Neural crest cell (in vitro differentiated cells): ENCODE results near the gene ARHGAP21. TPM values are rescaled to one million over a fixed set of nuclear protein-coding genes. Genes with fewer than 3 reads are reported as not detected.

Experiments used
- DNase-seq: peaks from one replicate; pipeline ENCODE4 v3.0.0; 2021; ENCODE audit warnings: low read depth, mixed read lengths, low spot score
- H3K27ac Mint-ChIP-seq: one replicate; pipeline ENCODE4 v1.8.0; 2021; ENCODE audit warnings: mild to moderate bottlenecking, mixed read lengths; ENCODE audit not compliant: unreplicated experiment
- H3K27me3 Mint-ChIP-seq: 2 replicates; pipeline ENCODE4 v1.8.0; 2021; ENCODE audit warnings: low read depth, mild to moderate bottlenecking, mixed read lengths
- H3K36me3 Mint-ChIP-seq: 2 replicates; pipeline ENCODE4 v1.8.0; 2021; ENCODE audit warnings: low read depth, mild to moderate bottlenecking, mixed read lengths
- H3K4me1 Mint-ChIP-seq: 2 replicates; pipeline ENCODE4 v1.8.0; 2021; ENCODE audit warnings: mixed read lengths
- H3K4me3 Mint-ChIP-seq: one replicate; pipeline ENCODE4 v1.8.0; 2021; ENCODE audit warnings: mild to moderate bottlenecking, mixed read lengths
- H3K9me3 Mint-ChIP-seq: 2 replicates; pipeline ENCODE4 v1.8.0; 2021; ENCODE audit warnings: mixed read lengths
- CTCF ChIP-seq: fragments of 200-600 bp; sonication (generic); conservative IDR thresholded peaks from 2 replicates; pipeline ENCODE4 v1.5.0; 2021; ENCODE audit warnings: antibody characterized with exemption, mild to moderate bottlenecking
- total RNA-seq: library from RNA; stranded (reverse); gene quantifications from 2 replicates; pipeline ENCODE4 v1.2.1, GENCODE V29; 2021

The ARHGAP21 gene
- total RNA-seq, 1 donor from 2014 or later: 108 TPM

- Mint-ChIP-seq H3K27me3 (no peaks in the 10 kb centered on the region), H3K36me3 (peaks cover 3% of the 10 kb centered on the region), H3K27ac (no peak overlapping the region), H3K4me3 (no peak overlapping the region), H3K9me3 (no peaks in the 10 kb centered on the region), H3K4me1 (peaks cover 9% of the 10 kb centered on the region)
- DNase-seq: no peak
- no peak for TF ChIP-seq CTCF
Measured at GRCh38 chr10:24575481-24576002, 148.1 kb downstream of the ARHGAP21 start.

- no peak for TF ChIP-seq CTCF
- Mint-ChIP-seq H3K27ac (no peak overlapping the region), H3K27me3 (no peaks in the 10 kb centered on the region), H3K4me1 (peaks cover 5% of the 10 kb centered on the region), H3K9me3 (no peaks in the 10 kb centered on the region), H3K36me3 (no peaks in the 10 kb centered on the region), H3K4me3 (no peak overlapping the region)
- no peak for DNase-seq
Measured at GRCh38 chr10:24574578-24575155, 149.0 kb downstream of the ARHGAP21 start.

GRCh38 chr10:24574161-24574560 lies 149.5 kb downstream of the ARHGAP21 start:
- Mint-ChIP-seq H3K9me3 (no peaks in the 10 kb centered on the region), H3K36me3 (no peaks in the 10 kb centered on the region), H3K4me3 (no peak overlapping the region), H3K27me3 (no peaks in the 10 kb centered on the region), H3K27ac (no peak overlapping the region), H3K4me1 (peaks cover 5% of the 10 kb centered on the region)
- no peak for DNase-seq
- TF ChIP-seq CTCF: no peak

- Mint-ChIP-seq H3K27ac (no peak overlapping the region), H3K4me1 (peaks cover 5% of the 10 kb centered on the region), H3K4me3 (no peak overlapping the region), H3K36me3 (no peaks in the 10 kb centered on the region), H3K9me3 (no peaks in the 10 kb centered on the region), H3K27me3 (no peaks in the 10 kb centered on the region)
- no peak for DNase-seq
- no peak for TF ChIP-seq CTCF
Measured at GRCh38 chr10:24571870-24572450, 151.7 kb downstream of the ARHGAP21 start.

- no peaks in the 10 kb centered on the region for H3K36me3 Mint-ChIP-seq
- H3K4me1 Mint-ChIP-seq: peaks cover 5% of the 10 kb centered on the region
- H3K27me3 Mint-ChIP-seq: no peaks in the 10 kb centered on the region
- no peak for TF ChIP-seq CTCF
- peak overlapping the region; percentile 78 for H3K27ac Mint-ChIP-seq
- no peak for DNase-seq
- H3K9me3 Mint-ChIP-seq: no peaks in the 10 kb centered on the region
- H3K4me3 Mint-ChIP-seq: no peak overlapping the region
Measured at GRCh38 chr10:24570658-24571426, 152.8 kb downstream of the ARHGAP21 start.
